Activated CD8-positive, alpha-beta memory T cell treated with anti-CD3 and anti-CD28 coated beads for 48 hours (primary cell): ENCODE results near the gene CREBRF.
"Not testable (repeated sequence)": the region's sequence is repeated elsewhere in the genome, so short reads cannot be mapped to it uniquely, and the experiment has no call there.

ENCODE experiments used
- DNase-seq, 3 experiments: peaks; one replicate each; pipeline ENCODE4 v3.0.0-alpha.2; 2020; ENCODE audit warnings: low read depth in 2 of 3, low spot score in 2 of 3

Gene CREBRF

DNA sequence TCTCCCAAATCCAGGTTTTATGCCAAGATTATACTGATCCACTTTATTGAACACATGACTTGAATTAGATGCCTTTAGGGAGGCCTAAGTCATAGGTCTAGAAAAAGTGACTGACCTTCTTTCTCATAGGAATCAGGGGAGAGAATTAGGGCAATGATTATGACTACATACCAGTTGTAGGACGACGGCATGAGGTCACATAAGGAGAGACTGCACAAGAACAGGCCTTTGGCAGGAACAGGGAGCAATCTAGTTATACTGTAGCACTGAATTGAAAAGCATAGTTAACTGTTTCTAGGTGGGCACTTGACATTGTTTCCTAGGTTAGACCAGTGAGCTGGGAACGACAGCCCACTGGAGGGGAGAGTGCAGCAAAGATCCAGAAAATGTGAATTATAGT, 22.7 kb downstream of the CREBRF start:
- no peak for DNase-seq

DNA sequence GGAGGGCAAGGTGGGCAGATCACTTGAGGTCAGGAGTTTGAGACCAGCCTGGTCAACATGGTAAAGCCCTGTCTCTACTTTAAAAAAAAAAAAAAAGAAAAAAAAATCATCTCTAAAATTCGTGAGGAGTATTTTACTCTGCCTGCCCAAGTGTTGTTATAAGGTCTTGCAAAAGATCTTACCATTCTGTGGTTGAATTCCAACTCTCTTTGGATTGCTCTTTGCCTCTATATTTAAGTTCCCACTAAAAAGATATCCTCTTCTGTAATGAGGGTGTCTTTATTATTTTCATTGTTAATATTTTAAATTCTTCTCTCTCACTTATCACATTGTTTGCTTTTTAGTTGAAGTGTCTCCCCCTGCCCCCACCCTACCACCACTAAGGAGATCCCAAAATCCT, 33.4 kb downstream of the CREBRF start:
- no peak for DNase-seq

DNA sequence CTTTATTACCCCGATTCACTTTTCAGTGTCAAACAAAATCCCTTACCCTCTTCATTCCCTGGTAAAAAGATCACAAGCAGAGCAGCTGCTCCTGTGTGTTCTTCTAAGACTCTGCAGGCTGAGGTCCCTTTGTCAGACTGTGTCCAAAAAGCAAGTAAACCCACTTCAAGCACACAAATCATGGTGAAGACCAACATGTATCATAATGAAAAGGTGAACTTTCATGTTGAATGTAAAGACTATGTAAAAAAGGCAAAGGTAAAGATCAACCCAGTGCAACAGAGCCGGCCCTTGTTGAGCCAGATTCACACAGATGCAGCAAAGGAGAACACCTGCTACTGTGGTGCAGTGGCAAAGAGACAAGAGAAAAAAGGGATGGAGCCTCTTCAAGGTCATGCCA, 34.5 kb downstream of the CREBRF start:
- no peak for DNase-seq

DNA sequence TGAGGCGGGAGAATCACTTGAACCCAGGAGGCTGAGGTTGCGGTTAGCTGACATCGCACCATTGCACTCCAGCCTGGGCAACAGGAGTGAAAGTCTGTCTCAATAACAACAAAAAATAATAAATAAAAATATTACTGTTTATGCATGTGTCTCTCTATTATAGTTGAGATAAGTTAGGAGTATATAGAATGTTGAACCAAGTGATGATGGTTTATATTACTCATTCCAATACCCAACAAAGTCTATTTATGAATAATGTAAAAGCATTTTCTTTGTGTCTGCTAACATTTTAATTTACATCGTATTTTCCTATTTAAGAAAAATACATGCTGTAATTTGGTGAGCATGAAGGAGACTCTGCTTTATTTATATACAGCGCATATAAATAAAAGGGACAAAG, 35.8 kb downstream of the CREBRF start:
- DNase-seq, result no peak

DNA sequence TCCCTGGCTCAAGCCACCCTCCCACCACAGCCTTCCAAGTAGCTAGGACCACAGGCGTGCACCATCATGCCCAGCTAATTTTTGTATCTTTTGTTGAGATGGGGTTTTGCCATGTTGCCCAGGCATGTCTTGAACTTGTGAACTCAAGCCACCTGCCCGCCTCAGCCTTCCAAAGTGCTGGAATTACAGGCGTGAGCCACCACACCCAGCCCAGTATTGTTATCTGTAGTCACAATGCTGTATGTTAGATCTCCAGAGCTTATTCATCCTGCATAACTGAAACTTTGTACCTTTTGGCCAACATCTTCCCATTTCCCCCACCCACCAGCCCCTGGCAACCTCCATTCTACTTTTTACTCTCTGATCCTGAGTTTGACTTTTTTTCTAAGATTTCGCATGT, 37.5 kb downstream of the CREBRF start:
- no peak for DNase-seq

DNA sequence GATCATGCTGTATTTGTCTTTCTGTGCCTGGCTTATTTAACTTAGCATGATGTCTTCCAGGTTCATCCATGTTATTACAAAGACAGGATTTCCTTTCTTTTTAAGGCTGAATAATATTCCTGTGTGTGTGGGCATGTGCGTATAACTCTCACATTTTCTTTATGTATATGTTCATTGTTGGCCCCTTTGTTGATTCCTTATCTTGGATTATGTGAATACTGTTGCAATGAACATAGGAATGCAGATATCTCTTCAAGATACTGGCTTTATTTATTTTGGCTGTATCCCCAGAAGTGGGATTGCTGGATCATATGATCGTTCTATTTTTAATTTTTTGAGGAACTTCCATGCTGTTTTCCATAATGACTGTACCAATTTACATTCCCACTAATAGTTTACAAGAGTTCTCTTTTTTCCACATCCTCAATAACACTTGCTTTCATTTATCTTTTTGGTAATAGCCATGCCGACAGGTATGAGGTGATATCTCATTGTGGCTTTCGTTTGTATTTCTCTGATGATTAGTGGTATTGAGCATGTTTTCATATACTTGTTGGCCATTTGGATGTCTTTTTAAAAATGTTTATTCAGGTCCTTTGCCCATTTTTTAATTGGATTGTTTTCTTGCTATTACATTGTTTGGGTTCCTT, 38.0 kb downstream of the CREBRF start:
- no peak for DNase-seq

DNA sequence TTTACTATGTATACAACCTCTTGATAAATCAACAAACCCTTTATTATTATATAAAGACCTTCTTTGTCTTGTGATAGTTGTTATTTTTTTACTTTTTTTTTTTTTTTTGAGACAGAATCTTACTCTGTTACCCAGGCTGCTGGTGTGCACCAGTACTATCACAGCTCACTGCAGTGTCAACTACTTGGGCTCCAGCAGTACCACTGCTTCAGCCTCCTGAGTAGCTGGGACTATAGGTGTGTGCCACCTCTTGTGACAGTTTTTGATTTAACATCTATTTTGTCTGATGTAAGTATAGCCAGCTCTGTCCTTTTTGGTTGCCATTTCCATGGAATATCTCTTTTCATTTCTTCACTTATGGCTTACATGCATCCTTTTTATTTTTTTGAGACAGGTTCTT, 42.6 kb downstream of the CREBRF start:
- DNase-seq, result no peak

DNA sequence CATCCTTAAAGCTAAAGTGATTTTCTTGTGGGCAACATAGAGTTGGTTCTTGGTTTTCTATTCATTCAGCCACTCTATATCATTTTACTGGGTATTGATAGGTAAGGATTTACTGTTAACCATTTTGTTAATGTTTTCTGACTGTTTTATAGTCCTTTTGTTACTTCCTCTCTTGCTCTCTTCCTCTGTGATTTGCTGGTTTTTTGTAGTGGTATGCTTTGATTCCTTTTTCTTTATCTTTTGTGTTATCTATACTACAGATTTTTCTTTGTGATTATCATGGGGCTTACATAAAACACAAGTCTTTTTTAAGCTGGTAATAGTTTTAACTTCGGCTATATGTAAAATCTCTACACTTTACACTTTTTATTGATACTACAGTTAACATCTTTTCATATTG, 43.3 kb downstream of the CREBRF start:
- no peak for DNase-seq

DNA sequence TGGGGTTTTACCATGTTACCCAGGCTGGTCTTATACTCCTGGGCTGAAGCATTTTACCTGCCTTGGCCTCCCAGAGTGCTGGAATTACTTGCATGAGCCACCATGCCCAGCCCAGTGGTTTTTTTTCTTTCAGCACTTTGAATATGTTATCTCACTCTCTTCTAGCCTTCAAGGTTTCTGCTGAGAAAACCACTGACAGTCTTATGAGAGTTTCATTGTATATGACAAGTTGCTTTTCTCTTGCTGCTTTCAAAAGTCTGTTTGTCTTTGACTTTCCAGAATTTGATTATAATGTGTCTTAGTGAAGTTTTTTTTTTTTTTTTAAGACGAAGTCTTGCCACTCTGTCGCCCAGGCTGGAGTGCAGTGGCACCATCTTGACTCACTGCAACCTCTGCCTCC, 45.1 kb downstream of the CREBRF start:
- DNase-seq, result no peak

DNA sequence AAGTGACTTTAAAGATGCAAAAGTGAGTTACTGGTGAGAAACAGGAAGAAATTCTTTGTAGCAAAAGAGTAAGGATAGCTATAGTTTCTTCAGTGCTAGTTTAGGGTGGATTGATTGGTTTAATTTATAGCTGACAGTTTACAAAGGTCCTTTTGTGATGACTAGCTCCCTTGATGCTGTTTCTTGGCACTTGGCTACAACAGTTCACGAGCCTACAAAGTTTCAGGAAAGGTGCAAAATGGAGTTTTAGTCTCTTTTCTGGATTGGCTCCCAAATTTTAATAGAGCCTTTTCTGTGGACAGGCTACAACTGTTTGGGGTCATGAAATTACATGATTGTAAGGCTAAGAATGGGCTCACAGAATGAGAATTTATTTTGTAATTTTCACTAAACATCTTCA, 47.3 kb downstream of the CREBRF start:
- DNase-seq, result no peak

DNA sequence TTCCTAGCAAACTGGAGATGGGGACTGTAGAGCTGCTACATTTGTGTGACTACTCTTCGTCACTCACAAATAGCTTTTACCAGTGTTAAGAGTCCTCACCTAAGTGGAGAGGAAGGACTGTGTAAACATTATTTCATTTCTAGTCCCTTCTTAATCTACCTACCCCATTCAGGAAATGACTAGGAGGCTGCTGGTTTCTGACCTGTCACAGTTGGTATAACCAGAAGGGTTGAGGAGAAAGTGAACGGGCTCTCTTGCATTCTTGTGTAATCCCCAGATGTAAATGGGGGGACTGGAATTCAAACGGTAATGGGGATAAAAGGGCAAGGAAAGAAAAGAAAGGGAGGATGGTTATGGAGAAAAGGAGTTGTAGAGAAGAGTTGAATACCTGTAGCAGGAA, 52.8 kb downstream of the CREBRF start:
- DNase-seq, result no peak

DNA sequence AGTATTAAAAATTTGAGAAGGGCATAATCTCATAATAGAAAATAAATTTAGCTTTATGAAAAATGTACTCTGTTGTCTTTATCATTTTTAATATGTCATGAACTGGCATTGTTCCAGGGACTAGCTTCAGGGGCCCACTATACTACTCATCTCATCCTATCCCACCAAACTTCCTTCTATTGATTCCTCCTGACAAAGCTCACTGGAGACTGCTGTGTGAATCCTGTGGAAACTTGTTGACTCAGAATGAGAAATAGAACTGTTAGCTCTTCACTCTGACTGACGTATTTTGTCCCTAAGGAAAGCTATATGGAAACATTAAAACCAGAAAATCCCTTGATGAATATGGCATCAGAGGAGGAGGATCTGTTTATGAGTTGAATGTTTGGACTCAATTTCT, 58.4 kb downstream of the CREBRF start:
- DNase-seq, result no peak

DNA sequence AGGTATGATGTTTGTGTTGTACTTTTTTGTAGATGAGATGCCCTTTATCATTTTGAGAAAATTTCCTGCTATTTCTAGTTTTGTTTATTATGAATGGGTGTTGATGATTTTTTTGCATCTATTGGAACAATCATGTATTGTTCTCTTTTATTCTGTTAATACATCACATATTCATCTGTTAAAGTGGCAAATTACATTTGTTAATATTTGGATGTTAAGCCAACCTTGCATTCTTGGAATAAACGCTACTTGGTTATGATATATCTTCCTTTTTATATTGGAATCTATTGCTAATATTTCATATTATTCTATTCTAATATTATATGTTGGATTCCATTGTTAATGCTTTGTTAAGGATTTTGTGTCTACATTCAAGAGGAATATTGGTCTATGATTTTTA, 63.6 kb downstream of the CREBRF start:
- DNase-seq, result no peak

DNA sequence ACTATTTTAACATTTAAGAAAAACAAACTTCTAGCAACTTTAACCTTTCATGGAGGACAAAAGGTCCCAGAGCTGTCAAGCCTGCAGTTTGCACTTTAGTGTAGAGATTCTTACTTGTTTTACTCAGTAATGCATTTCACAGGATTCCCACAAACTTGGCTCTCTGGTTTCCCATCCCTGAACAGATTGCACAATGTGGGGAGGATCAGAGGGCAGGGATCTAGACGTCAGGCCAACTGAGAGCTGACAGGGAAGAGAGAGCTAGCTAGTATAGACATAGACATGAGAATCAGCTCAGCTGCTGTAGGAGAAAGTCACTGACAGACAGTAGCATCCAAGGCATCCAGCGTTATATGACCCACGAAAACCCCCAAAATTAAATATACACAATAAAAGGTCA, 67.3 kb downstream of the CREBRF start:
- no peak for DNase-seq

DNA sequence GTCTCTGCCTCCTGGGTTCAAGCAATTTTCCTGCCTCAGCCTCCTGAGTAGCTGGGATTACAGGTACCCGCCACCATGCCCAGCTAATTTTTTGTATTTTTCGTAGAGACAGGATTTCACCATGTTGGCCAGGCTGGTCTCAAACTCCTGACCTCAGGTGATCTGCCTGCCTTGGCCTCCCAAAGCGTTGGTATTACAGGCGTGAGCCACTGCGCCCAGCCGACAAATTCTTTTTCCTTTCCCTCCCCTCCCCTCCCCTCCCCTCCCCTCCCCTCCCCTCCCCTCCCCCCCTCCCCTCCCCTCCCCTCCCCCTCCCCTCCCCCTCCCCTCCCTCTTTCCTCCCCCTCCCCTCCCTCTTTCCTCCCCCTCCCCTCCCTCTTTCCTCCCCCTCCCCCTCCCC, 76.0 kb downstream of the CREBRF start:
- not testable (repeated sequence) for DNase-seq

DNA sequence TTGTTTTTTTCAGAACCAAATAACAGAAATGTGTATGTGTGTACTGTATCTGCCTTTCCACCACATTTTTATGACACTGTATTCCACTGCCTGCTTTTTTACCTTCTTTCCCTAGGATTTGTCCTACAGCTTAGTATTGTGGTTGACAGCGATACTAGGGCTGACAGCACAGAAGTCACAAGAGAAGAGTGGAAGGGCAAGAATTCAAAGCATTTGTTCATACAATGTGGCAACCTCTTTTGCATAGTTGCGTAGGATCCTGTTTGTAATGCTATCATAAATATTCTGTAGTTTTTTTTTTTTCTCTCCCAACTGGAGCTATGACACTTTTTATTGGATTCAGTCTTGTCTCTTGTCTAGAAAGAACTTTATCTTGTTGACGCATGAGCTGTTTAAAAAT, 82.6 kb downstream of the CREBRF start:
- no peak for DNase-seq

DNA sequence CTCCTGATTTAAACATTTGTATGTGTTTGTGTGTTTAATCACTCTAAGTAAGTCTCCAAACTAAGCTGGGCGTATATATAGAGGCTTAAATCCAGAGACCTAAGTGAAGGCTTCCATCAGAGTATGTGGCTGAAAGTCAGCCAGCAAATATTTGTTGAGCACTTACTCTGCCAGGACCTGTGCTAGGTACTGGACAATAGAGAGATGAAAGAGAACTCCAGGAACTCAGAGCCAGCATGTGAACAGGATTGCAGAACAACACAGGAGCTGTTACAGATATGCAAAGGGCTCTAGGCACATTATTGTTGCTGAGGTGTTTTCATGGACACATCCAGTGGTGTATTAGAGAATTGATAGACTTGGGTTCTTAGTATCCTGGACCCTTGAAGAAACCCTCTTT, 83.5 kb downstream of the CREBRF start:
- no peak for DNase-seq

DNA sequence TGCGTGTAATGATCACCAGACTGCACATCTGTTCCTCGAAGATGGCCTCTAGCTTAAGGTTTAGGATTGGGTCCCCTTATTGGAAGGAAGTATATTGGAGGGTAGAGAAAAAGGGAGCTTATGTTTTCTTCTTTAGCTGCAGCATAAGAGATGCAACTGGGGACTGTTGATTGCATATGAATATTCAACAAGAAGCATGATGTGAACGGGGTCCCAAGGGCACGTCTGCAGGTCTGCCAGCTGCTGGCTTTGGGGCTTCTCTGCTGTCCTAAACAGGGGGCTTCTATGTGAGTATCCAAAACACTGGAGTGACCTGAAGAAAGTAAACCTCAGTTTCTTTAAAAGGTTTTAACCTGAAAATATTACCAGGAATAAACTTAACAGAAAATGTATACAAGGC, 84.6 kb downstream of the CREBRF start:
- no peak for DNase-seq

DNA sequence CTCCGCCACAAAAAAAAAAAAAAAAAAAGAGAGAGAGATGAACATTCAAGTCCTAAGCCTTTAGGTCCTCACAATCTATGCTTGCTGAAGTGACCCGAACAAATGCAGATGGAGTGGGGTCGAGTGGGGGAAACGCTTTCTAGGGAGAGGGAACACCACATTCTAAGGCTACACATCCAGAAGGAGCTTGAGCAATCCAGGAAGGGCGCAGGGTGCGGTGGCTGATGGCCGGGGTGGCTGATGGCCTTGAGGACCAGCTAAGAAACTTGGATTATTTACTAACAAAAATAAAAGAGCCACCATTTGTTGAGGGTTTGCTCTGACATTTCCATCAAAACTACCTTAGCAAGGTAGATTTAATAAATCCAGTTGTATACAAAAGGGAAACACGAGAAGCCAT, 87.4 kb downstream of the CREBRF start:
- DNase-seq, result no peak

DNA sequence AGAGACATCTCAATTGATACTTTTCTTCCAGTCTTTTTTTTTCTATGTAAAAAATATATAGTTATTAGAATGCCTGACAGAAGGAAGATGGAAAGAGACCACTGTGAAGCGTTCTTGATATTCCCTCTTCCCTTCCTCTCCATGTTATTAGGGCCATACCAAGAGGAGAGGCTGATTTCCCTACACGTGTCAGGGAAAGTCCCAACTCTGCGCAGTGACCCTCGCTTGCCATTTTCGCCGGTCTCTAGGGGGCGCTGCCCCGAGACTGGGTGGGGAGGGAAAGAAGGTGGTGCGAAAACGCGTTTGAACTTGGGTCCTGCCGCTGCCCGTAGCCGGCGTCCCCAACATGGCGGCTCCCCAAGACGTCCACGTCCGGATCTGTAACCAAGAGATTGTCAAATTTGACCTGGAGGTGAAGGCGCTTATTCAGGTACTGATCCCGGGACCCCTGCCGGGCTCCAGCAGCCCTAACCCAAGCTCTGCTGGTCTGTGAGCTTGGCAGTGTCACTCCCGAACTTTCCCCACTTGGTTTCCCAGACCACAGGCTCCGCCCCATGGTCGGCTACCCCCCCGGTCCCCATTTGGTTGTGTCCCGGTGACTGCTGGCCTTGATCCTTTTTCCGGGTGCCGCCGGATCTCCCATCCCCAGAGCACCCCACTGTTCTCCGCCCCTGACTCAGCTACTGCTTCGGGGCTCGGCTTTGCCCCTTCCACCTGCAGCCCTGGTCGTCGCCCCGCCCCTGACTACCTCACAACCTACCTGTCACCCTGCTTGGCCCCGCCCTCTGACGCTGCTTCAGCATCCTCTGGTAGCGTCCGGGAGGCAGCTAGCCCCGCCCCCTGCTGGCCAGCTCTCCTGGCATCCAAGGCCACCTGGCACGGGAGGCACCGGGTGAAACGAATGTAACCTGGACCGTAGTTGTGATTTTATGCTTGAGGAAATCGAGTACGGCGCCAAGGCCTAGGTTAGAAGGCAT, 88.3 kb downstream of the CREBRF start, which contains the start of gene BNIP1:
Gene BNIP1, plus strand, starts transcription at position 332 of the 977 bp plus-strand sequence. Its CDS starts 15 bp downstream, at position 347.
- DNase-seq, result peak; percentile 85 to 97 (median 96)

DNA sequence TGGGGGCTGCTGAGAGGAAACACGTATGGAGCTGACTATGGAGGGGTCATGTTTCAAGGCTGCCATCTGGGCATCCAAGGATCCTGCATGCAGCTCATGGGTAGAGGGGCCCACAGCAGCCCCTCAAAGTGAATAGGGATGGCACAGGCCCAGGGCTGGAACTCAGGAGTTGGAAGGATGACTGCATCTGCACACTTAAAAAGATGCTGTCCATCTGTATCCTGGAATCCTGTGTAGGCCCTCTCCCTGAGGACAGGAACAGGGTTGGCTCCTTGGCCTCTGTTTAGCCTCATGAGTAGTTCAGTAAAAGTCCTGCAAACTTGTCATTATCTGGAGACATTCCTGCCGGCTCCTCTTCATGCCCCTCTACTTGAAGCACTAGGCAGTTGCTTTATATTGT, 92.2 kb downstream of the CREBRF start:
- DNase-seq, result no peak

DNA sequence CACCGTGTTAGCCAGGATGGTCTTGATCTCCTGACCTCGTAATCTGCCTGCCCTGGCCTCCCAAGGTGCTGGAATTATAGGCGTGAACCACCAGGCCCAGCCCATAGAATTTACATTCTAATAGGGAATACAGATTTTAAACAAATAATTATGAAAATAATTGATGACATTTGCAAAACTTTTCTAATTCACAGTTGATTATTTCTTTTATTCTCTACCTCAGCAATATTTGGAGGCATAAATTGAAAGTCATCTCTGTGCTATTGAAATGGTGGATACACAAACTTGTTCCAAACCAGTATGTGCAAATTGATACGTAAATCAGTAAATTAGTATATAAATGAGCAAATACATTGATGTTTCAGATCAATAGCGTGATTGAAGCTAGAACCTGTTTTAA, 96.4 kb downstream of the CREBRF start:
- no peak for DNase-seq

DNA sequence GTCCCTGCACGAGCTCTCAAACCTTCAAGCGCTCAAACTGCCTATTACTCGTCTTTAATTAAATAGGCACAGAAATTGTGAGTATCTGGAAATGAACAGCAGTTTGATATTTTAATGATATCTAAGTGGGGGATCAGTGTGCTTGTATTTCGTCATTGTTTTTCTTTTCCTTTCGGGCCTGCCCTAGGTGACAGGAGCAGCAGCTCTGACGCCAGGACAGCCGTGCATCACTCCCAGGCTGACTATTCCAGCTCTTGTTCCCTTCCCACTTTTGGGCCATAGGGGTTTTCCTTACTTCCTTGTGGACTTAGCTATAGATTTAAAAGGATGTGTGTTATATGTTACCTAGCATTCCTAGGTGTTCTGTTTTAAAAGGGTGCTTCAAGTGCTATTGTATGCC, 97.7 kb downstream of the CREBRF start:
- no peak for DNase-seq
